H1 (cell line): ENCODE measurements around the gene PRSS53. TPM values are rescaled to one million over a fixed set of nuclear protein-coding genes. Genes with fewer than 3 reads are reported as not detected.

Experiments used
- CTCF ChIA-PET: fragments of 300-600 bp; sonication (Branson Sonifier 250); formaldehyde crosslinking; loops from one replicate; lab custom pipeline; 2021; ENCODE audit not compliant: partially characterized antibody; lab: Charles Lee
- POLR2A ChIA-PET: fragments of 300-600 bp; sonication (Branson Sonifier 250); formaldehyde crosslinking; loops from one replicate; lab custom pipeline; 2021; ENCODE audit warnings: inconsistent platforms; ENCODE audit not compliant: partially characterized antibody; lab: Charles Lee
- DNase-seq, 2 experiments: peaks; one replicate each; pipeline versions ENCODE4 v3.0.0 to v3.0.0-alpha.2; 2010 to 2022; ENCODE audit warnings: low spot score in 2 of 2, low read depth in 1 of 2, mixed read lengths in 1 of 2
- FAIRE-seq: peaks from 2 replicates; lab custom pipeline; 2011; peaks lifted over from hg19 to GRCh38; lab: Jason Lieb, UNC
- H2AFZ ChIP-seq: 2 replicates; pipeline ENCODE4 v1.8.1; 2012; ENCODE audit warnings: low read length, inconsistent platforms
- H2AK5ac ChIP-seq: 2 replicates; pipeline ENCODE4 v1.6.1; 2013; ENCODE audit warnings: low read depth, low read length
- H2BK120ac ChIP-seq: replicated peaks from 2 replicates; pipeline ENCODE3; 2013; ENCODE audit warnings: low read depth, low read length, inconsistent platforms
- H2BK12ac ChIP-seq: 2 replicates; pipeline ENCODE4 v1.6.1; 2013; ENCODE audit warnings: low read depth, low read length
- H2BK15ac ChIP-seq: 2 replicates; pipeline ENCODE4 v1.6.1; 2013; ENCODE audit warnings: low read length
- H2BK20ac ChIP-seq: 2 replicates; pipeline ENCODE4 v1.6.1; 2013; ENCODE audit warnings: low read length
- H2BK5ac ChIP-seq: 2 replicates; pipeline ENCODE4 v1.6.1; 2013; ENCODE audit warnings: low read depth, low read length
- H3K14ac ChIP-seq: 2 replicates; pipeline ENCODE4 v1.6.1; 2013; ENCODE audit warnings: inconsistent platforms; ENCODE audit not compliant: insufficient read length
- H3K18ac ChIP-seq: 2 replicates; pipeline ENCODE4 v1.6.1; 2013; ENCODE audit warnings: low read length; ENCODE audit errors: extremely low read depth
- H3K23ac ChIP-seq: 2 replicates; pipeline ENCODE4 v1.6.1; 2013; ENCODE audit warnings: inconsistent platforms; ENCODE audit not compliant: insufficient read length
- H3K23me2 ChIP-seq: 2 replicates; pipeline ENCODE4 v1.6.1; 2013; ENCODE audit warnings: low read depth, low read length
- H3K27ac ChIP-seq: 2 replicates; pipeline ENCODE4 v1.6.1; 2011; ENCODE audit warnings: low read depth, low read length, inconsistent platforms
- H3K27me3 ChIP-seq, 4 experiments: replicated peaks in 1 of 4; 1 replicate in 1 of 4; 2 replicates in 3 of 4; pipeline versions ENCODE4 v1.6.1 to v1.8.1; 2011 to 2013; ENCODE audit warnings: low read length in 3 of 4, mild to moderate bottlenecking in 3 of 4, inconsistent platforms in 2 of 4, mixed read lengths in 2 of 4, moderate library complexity in 1 of 4; ENCODE audit not compliant: control insufficient read depth in 3 of 4, insufficient read depth in 3 of 4; ENCODE audit errors: extremely low read depth in 1 of 4
- H3K36me3 ChIP-seq, 4 experiments: 2 replicates each; pipeline versions ENCODE4 v1.6.1 to v1.8.1; 2011 to 2013; ENCODE audit warnings: mild to moderate bottlenecking in 4 of 4, low read length in 3 of 4, moderate library complexity in 2 of 4, control low read depth in 1 of 4, inconsistent platforms in 1 of 4; ENCODE audit not compliant: insufficient read depth in 4 of 4, control insufficient read depth in 2 of 4
- H3K4ac ChIP-seq: replicated peaks from 2 replicates; pipeline ENCODE3; 2013; ENCODE audit warnings: low read length, low read depth, mixed read lengths, inconsistent platforms; ENCODE audit not compliant: insufficient read length
- H3K4me1 ChIP-seq, 4 experiments: replicated peaks in 1 of 4; 1 replicate in 1 of 4; 2 replicates in 3 of 4; pipeline versions ENCODE4 v1.6.1 to v1.8.1; 2011 to 2013; ENCODE audit warnings: low read length in 3 of 4, inconsistent platforms in 2 of 4, mixed read lengths in 1 of 4; ENCODE audit not compliant: insufficient read depth in 4 of 4, control insufficient read depth in 3 of 4
- H3K4me2 ChIP-seq, 2 experiments: 2 replicates each; pipeline versions ENCODE4 v1.6.1 to v1.8.1; 2011 to 2013; ENCODE audit warnings: low read depth in 2 of 2, low read length in 2 of 2, control low read depth in 1 of 2, inconsistent platforms in 1 of 2, mild to moderate bottlenecking in 1 of 2; ENCODE audit not compliant: insufficient read depth in 1 of 2
- H3K4me3 ChIP-seq, 4 experiments: fragments of 200-600, 300-600 bp in 1 of 4; sonication (generic), shearing (Covaris generic), sonication (Bioruptor Twin) in 1 of 4; 2 replicates each; pipeline versions ENCODE4 v1.5.1 to v1.8.1; 2011 to 2016; ENCODE audit warnings: low read length in 4 of 4, low read depth in 3 of 4, control low read depth in 2 of 4, inconsistent platforms in 2 of 4, mild to moderate bottlenecking in 2 of 4, mixed read lengths in 1 of 4, moderate library complexity in 1 of 4; ENCODE audit not compliant: insufficient read depth in 2 of 4; ENCODE audit errors: extremely low read depth in 1 of 4
- H3K56ac ChIP-seq: replicated peaks from 2 replicates; pipeline ENCODE3; 2013; ENCODE audit warnings: low read depth, mild to moderate bottlenecking, mixed read lengths, low read length, inconsistent platforms; ENCODE audit not compliant: insufficient read length
- H3K79me1 ChIP-seq: 2 replicates; pipeline ENCODE4 v1.6.1; 2013; ENCODE audit warnings: low read depth, low read length, control low read depth
- H3K79me2 ChIP-seq, 2 experiments: 2 replicates each; pipeline versions ENCODE4 v1.6.1 to v1.8.1; 2012 to 2013; ENCODE audit warnings: low read length in 2 of 2, mild to moderate bottlenecking in 2 of 2, inconsistent platforms in 1 of 2; ENCODE audit not compliant: insufficient read depth in 2 of 2, control insufficient read depth in 1 of 2
- H3K9ac ChIP-seq, 4 experiments: replicated peaks in 1 of 4; 1 replicate in 1 of 4; 2 replicates in 3 of 4; pipeline versions ENCODE4 v1.6.1 to v1.8.1; 2011 to 2013; ENCODE audit warnings: low read depth in 3 of 4, low read length in 3 of 4, control low read depth in 2 of 4, mild to moderate bottlenecking in 2 of 4, moderate library complexity in 2 of 4, inconsistent platforms in 1 of 4; ENCODE audit errors: extremely low read depth in 1 of 4
- H3K9me3 ChIP-seq, 2 experiments: 2 replicates each; pipeline versions ENCODE4 v1.6.1 to v1.8.1; 2012 to 2013; ENCODE audit warnings: mild to moderate bottlenecking in 2 of 2, moderate library complexity in 2 of 2, control low read depth in 1 of 2, inconsistent platforms in 1 of 2, low read depth in 1 of 2, low read length in 1 of 2, mixed read lengths in 1 of 2; ENCODE audit not compliant: insufficient read depth in 2 of 2
- H4K20me1 ChIP-seq, 2 experiments: replicated peaks in 1 of 2; 2 replicates each; pipeline versions ENCODE3 to v1.8.1; 2011 to 2013; ENCODE audit warnings: inconsistent platforms in 2 of 2, low read length in 2 of 2, mild to moderate bottlenecking in 1 of 2; ENCODE audit not compliant: insufficient read depth in 2 of 2, control insufficient read depth in 1 of 2
- H4K5ac ChIP-seq: 2 replicates; pipeline ENCODE4 v1.6.1; 2013; ENCODE audit warnings: low read length, low read depth, mixed read lengths, inconsistent platforms; ENCODE audit not compliant: insufficient read length
- H4K8ac ChIP-seq: 2 replicates; pipeline ENCODE4 v1.8.0; 2013; ENCODE audit warnings: mild to moderate bottlenecking, moderate library complexity, low read length, inconsistent platforms; ENCODE audit not compliant: insufficient read depth; ENCODE audit errors: extremely low read depth
- H4K91ac ChIP-seq: replicated peaks from 2 replicates; pipeline ENCODE3; 2013; ENCODE audit warnings: low read length, mixed read lengths, inconsistent platforms; ENCODE audit not compliant: insufficient read length
- FOSL1 ChIP-seq: IDR thresholded peaks from 2 replicates; pipeline ENCODE4 v1.6.1; 2011; ENCODE audit warnings: mild to moderate bottlenecking, low read depth, low read length, moderate library complexity; ENCODE audit not compliant: insufficient read depth
- MAFK ChIP-seq: IDR thresholded peaks from 2 replicates; pipeline ENCODE4 v1.6.1; 2012; ENCODE audit warnings: low read depth, mild to moderate bottlenecking, improper control_type of control experiment, low read length
- RAD21 ChIP-seq, 2 experiments: IDR thresholded peaks in 1 of 2; conservative IDR thresholded peaks in 1 of 2; 2 replicates each; pipeline ENCODE4 v1.6.1; 2011; ENCODE audit warnings: low read depth in 2 of 2, low read length in 2 of 2, improper control_type of control experiment in 1 of 2, inconsistent platforms in 1 of 2, mild to moderate bottlenecking in 1 of 2, moderate library complexity in 1 of 2
- RFX5 ChIP-seq: IDR thresholded peaks from 2 replicates; pipeline ENCODE4 v1.6.1; 2011; ENCODE audit warnings: low read depth, low read length, improper control_type of control experiment, borderline replicate concordance
- TAF1 ChIP-seq: IDR thresholded peaks from 2 replicates; pipeline ENCODE4 v1.6.1; 2011; ENCODE audit warnings: mild to moderate bottlenecking, low read depth, low read length
- WGBS, 2 experiments: shearing (Covaris generic) in 1 of 2; methylation state at CpG; one replicate each; pipeline versions ENCODE4 v1.1.6 to v1.1.7; 2013 to 2015; ENCODE audit warnings: low lambda C conversion rate in 2 of 2, mixed read lengths in 2 of 2, inconsistent platforms in 1 of 2, low coverage in 1 of 2, missing lambda C conversion rate in 1 of 2; ENCODE audit not compliant: insufficient replicate concordance in 2 of 2, insufficient coverage in 1 of 2, insufficient read length in 1 of 2; ENCODE audit errors: extremely low coverage in 1 of 2, missing lambda C conversion rate in 1 of 2; 5-methylcytosine and 5-hydroxymethylcytosine counted together
- polyA plus RNA-seq, 7 experiments: library from polyadenylated mRNA; depleted of rRNA in 3 of 7; stranded (reverse) in 5 of 7; unstranded in 2 of 7; fragments of >200 nt in 5 of 7; fragments of 200-250 nt in 2 of 7; gene quantifications; 1 replicate in 5 of 7; 2 replicates in 1 of 7; 4 replicates in 1 of 7; pipeline versions ENCODE4 v1.2.1 to v1.2.3, GENCODE V29; 2011 to 2013; ENCODE audit warnings: missing spikeins in 2 of 7, mixed read lengths in 2 of 7
- total RNA-seq: library from RNA; stranded (reverse); fragmentation: NEBNext Ultra II Directional; extraction: Animal tissue kit (Norgen Biotek cat#: 25700); gene quantifications from 2 replicates; pipeline ENCODE4 v1.2.1, GENCODE V29; 2021

PRSS53 gene
- total and polyA plus RNA-seq, 2 of the 8 experiments (the other 6 are each of a cell fraction or from before 2014, with no cell fraction given), result 1.7 to 2.6 TPM

DNA sequence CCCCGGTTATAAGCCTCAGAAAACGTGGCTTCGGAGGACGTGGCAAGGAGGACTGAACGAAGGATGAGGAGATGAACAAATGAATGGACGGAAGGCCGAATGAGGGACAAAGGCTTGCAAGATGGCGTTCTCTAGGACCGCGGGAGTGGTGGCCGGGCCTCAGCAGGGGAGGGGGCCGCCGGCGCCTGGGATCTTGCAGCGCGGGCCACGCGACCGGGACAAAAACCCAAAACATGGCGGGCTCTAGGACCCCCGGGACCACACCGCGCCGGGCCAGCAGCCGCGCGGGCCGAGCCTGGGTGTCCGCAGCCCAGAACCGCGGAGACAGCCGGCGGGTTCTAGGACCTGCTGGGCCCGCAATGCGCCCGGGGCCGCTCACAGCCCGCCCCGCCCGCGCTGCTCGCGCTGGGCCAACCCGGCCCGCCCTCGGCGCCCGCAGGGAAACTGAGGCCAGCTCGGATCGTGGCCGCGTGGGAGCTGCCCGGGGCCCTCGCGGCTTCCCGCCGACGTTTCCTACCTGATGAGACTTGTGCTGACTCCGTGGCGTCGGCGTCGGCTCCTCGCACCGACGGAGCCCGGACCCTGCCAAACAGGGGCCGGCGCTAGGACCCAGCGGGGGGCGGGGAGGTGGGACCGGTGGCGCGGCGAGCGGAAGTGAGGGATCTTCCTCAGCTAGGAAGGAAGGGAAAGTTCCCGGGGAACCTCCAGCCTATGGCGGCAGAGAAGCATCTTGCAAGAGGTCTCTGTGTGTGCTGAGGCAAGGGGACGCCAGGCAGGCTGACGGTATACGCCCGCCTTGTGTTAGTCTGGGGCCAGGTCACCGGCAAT is 15.4 kb downstream of the PRSS53 start:
- peak overlapping the region; percentile 97 for H3K4ac ChIP-seq
- H3K9ac ChIP-seq, result peak overlapping the region; percentile 59 to 92 (median 85)
- peaks cover 2 to 17% of the 10 kb centered on the region in 2 experiments for H4K20me1 ChIP-seq
- peak overlapping the region; percentile 63 for H3K14ac ChIP-seq
- peaks cover 13 to 64% of the 10 kb centered on the region in 2 experiments for H3K79me2 ChIP-seq
- no peak for FAIRE-seq
- peak overlapping the region; percentile 89 to 98 (median 90) for H3K4me3 ChIP-seq
- H2BK20ac ChIP-seq, result no peak overlapping the region
- 1% methylated on average over 59 of the region's 83 CpGs; no CpG with 5 or more reads in 1 of the 2 experiments for WGBS, 2 experiments
- H2BK5ac ChIP-seq, result peak overlapping the region; percentile 90
- H2AK5ac ChIP-seq, result peak overlapping the region; percentile 47
- peak overlapping the region; percentile 91 for H3K56ac ChIP-seq
- no peaks in the 10 kb centered on the region for H3K27me3 ChIP-seq
- H2BK15ac ChIP-seq, result no peak overlapping the region
- DNase-seq, result peak; percentile 68 to 96
- peak overlapping the region; percentile 99 for H4K8ac ChIP-seq
- H3K79me1 ChIP-seq, result peaks cover 8% of the 10 kb centered on the region; the same call in 1 of the 2 replicates
- no peak overlapping the region for H3K23ac ChIP-seq
- peak overlapping the region; percentile 99 for H3K18ac ChIP-seq
- H3K36me3 ChIP-seq, result peaks cover 5 to 22% (median 17%) of the 10 kb centered on the region in 4 experiments; a peak in 7 of 8 replicates
- 0 out of 2 replicates have a peak overlapping the region, but pooled peaks have one; percentile 50 for H2BK12ac ChIP-seq
- H3K27ac ChIP-seq, result peak overlapping the region; percentile 77
- peak overlapping the region; percentile 88 to 96 for H3K4me2 ChIP-seq
- CTCF ChIA-PET, result interaction anchor here (0.6 to 2.6 kb wide), 10 partner anchors 21 to 120 kb away, joined by 3 to 17 read pairs (median 4); partner anchors contain the start of genes HSD3B7, PRSS8 and VKORC1
- POLR2A ChIA-PET, result interaction anchor here (0.6 to 4.9 kb wide), 36 partner anchors 9 to 640 kb away, joined by 3 to 34 read pairs (median 4); partner anchors contain the start of genes FUS, HSD3B7, KAT8 and PHKG2
- peaks cover 0 to 1% (median 0%) of the 10 kb centered on the region in 4 experiments; a peak in 2 of 7 replicates for H3K4me1 ChIP-seq
- H2BK120ac ChIP-seq, result no peak overlapping the region
- no peaks in the 10 kb centered on the region for H3K9me3 ChIP-seq
- peak overlapping the region; percentile 96 for H4K91ac ChIP-seq
- H4K5ac ChIP-seq, result peak overlapping the region; percentile 97
- H2AFZ ChIP-seq, result peak overlapping the region; percentile 72; the same call in 1 of the 2 replicates
- peaks cover 7% of the 10 kb centered on the region; the same call in 1 of the 2 replicates for H3K23me2 ChIP-seq
- TF ChIP-seq RAD21 (IDR thresholded peaks at IDR 0.05 in 1 of 2, conservative IDR thresholded peaks at IDR 0.05 in 1 of 2; ENCODE audit: low read depth in 2 of 2, low read length in 2 of 2) (no peak), RFX5 (no peak), TAF1 (peak; percentile 26), FOSL1 (peak; percentile 100), MAFK (no peak)
